NT2/D1 (cell line): ENCODE measurements around the gene MAPK9.

Experiments used
- DNase-seq: peaks from one replicate; pipeline ENCODE4 v3.0.0-alpha.2; 2011; ENCODE audit warnings: low read depth, low spot score
- H3K27me3 ChIP-seq: 2 replicates; pipeline ENCODE4 v1.6.0; 2011; ENCODE audit warnings: mild to moderate bottlenecking; ENCODE audit not compliant: insufficient read length, insufficient read depth
- H3K36me3 ChIP-seq: 2 replicates; pipeline ENCODE4 v1.6.1; 2011; ENCODE audit warnings: mild to moderate bottlenecking, low read length, mixed read lengths; ENCODE audit not compliant: insufficient read depth, insufficient read length
- H3K4me1 ChIP-seq: 2 replicates; pipeline ENCODE4 v1.5.1; 2011; ENCODE audit not compliant: insufficient read depth, insufficient read length
- H3K4me3 ChIP-seq: 2 replicates; pipeline ENCODE4 v1.5.1; 2011; ENCODE audit warnings: low read depth; ENCODE audit not compliant: insufficient read length
- H3K9ac ChIP-seq: 2 replicates; pipeline ENCODE4 v1.6.0; 2011; ENCODE audit warnings: low read depth; ENCODE audit not compliant: insufficient read length
- H3K9me3 ChIP-seq: 2 replicates; pipeline ENCODE4 v1.5.1; 2011; ENCODE audit warnings: mild to moderate bottlenecking, low read length; ENCODE audit not compliant: insufficient read depth
- SUZ12 ChIP-seq: IDR thresholded peaks from 2 replicates; pipeline ENCODE4 v1.6.1; 2011; ENCODE audit not compliant: insufficient read length, insufficient read depth; ENCODE audit errors: extremely low read depth
- YY1 ChIP-seq: IDR thresholded peaks from 2 replicates; pipeline ENCODE4 v1.6.1; 2011; ENCODE audit not compliant: insufficient read length, insufficient read depth
- ZNF274 ChIP-seq: IDR thresholded peaks from 2 replicates; pipeline ENCODE4 v1.6.1; 2011; ENCODE audit warnings: mild to moderate bottlenecking, low read depth, low read length

Gene MAPK9

DNA sequence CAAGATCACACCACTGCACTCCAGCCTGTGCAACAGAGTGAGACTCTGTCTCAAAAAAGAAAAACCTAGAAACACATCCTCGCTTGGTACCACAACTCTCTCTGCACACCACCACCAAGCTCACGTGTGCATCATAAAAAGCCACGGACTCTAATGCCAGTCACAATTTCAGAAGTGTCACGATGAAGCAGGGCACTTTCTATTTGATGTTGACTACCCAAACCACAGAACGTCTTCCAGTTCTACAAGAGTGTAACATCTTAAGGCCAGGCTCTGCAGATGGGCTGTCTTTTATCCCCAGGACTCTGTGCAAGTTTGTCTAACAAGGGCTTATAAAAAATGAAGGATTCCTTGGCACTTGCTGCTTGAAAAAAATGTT, 38.4 kb upstream of the MAPK9 start:
- H3K4me3 ChIP-seq = no peak overlapping the region
- peaks cover 77% of the 10 kb centered on the region for H3K36me3 ChIP-seq
- TF ChIP-seq SUZ12 (no peak), YY1 (no peak), ZNF274 (no peak)
- H3K4me1 ChIP-seq = peaks cover 21% of the 10 kb centered on the region
- no peaks in the 10 kb centered on the region for H3K9me3 ChIP-seq
- no peaks in the 10 kb centered on the region for H3K27me3 ChIP-seq
- no peak overlapping the region for H3K9ac ChIP-seq
- DNase-seq = no peak

- Histone ChIP-seq H3K36me3 (peaks cover 77% of the 10 kb centered on the region), H3K9ac (no peak overlapping the region), H3K4me3 (no peak overlapping the region), H3K4me1 (peaks cover 24% of the 10 kb centered on the region), H3K27me3 (no peaks in the 10 kb centered on the region), H3K9me3 (no peaks in the 10 kb centered on the region)
- TF ChIP-seq YY1 (no peak), SUZ12 (no peak), ZNF274 (no peak)
- no peak for DNase-seq
These were observed 37.9 kb upstream of the MAPK9 start for GRCh38 chr5:180329606-180330269.

DNA sequence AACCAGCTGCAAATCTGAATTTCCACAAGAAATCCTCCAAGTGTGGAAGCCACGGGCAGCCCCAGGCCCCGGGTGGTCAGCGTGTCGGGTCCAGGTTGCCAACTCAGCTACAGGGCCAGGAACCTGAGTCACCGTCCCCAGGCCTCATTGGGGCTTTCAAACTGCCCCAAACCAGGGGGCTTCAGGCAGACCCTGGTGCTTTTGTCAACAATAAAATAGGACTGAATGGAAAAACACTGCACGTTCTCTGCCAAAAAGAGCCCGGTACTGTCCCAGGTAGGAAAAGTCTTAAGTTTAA, 37.2 kb upstream of the MAPK9 start:
- DNase-seq = no peak
- H3K9ac ChIP-seq = no peak overlapping the region
- H3K27me3 ChIP-seq = no peaks in the 10 kb centered on the region
- peaks cover 27% of the 10 kb centered on the region for H3K4me1 ChIP-seq
- peaks cover 76% of the 10 kb centered on the region for H3K36me3 ChIP-seq
- TF ChIP-seq YY1 (no peak), SUZ12 (no peak), ZNF274 (no peak)
- H3K9me3 ChIP-seq = no peaks in the 10 kb centered on the region
- no peak overlapping the region for H3K4me3 ChIP-seq

GRCh38 chr5:180328296-180329137, 36.6 kb upstream of the MAPK9 start:
- DNase-seq = no peak
- no peak overlapping the region for H3K9ac ChIP-seq
- no peak overlapping the region for H3K4me3 ChIP-seq
- H3K36me3 ChIP-seq = peaks cover 76% of the 10 kb centered on the region
- no peaks in the 10 kb centered on the region for H3K9me3 ChIP-seq
- H3K4me1 ChIP-seq = peaks cover 31% of the 10 kb centered on the region
- H3K27me3 ChIP-seq = no peaks in the 10 kb centered on the region
- TF ChIP-seq YY1 (no peak), SUZ12 (no peak), ZNF274 (no peak)

DNA sequence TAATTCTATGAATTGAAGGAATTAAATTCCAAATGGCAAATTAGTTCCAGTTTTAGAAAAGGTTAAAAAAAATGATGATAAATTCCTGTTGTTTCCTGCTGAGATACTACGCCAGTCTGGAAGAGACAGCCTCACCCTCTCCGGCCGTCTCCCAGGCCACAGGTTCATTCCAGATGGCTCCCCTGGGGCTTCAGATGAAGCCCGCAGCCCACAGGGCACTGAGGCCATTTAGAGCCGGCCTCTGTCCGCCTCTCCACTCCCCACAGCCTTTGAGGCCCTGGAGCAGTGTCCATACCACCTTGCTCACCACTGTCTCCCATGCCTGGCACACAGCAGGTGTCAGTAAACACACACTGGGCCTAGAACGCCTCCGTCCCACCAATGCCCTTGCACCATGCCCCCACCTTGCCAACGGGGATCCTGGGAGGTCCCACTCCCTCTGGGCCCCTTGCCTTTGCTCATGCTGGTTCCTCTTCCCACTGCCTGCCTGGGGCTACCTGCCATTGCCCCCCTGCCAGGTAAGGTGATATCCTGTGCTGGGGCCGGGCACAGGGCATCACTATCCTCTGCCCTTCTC, 35.2 kb upstream of the MAPK9 start:
- Histone ChIP-seq H3K4me3 (no peak overlapping the region), H3K27me3 (no peaks in the 10 kb centered on the region), H3K9me3 (no peaks in the 10 kb centered on the region), H3K36me3 (peaks cover 85% of the 10 kb centered on the region), H3K4me1 (peaks cover 31% of the 10 kb centered on the region), H3K9ac (no peak overlapping the region)
- no peak for TF ChIP-seq YY1
- DNase-seq = no peak

DNA sequence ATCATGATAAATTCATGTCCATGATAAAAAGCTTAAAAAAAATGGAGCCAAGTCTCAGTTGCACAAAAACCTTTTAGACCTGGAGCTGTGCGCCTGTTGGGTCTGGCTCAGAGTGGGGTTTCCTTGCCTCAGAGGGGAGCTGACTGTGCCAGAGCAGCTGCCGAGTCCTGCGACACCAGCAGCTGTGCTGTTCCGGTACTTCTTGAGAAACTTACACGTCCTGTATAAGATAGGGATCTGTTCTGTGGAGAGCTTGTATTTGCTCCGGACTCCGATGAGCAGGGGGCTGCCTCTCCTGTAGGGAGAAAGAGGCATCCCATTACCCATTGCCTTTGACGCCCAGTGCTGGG, 32.7 kb upstream of the MAPK9 start:
- no peak for TF ChIP-seq SUZ12
- TF ChIP-seq ZNF274 = no peak
- no peak for TF ChIP-seq YY1
- Histone ChIP-seq H3K36me3 (peaks cover 86% of the 10 kb centered on the region), H3K9ac (no peak overlapping the region), H3K4me3 (no peak overlapping the region), H3K27me3 (no peaks in the 10 kb centered on the region), H3K4me1 (peaks cover 20% of the 10 kb centered on the region), H3K9me3 (no peaks in the 10 kb centered on the region)
- DNase-seq = no peak

- Histone ChIP-seq H3K36me3 (peaks cover 86% of the 10 kb centered on the region), H3K4me1 (peaks cover 20% of the 10 kb centered on the region), H3K4me3 (no peak overlapping the region), H3K27me3 (no peaks in the 10 kb centered on the region), H3K9me3 (no peaks in the 10 kb centered on the region), H3K9ac (no peak overlapping the region)
- TF ChIP-seq ZNF274 (no peak), SUZ12 (no peak), YY1 (no peak)
- no peak for DNase-seq
These were observed 32.2 kb upstream of the MAPK9 start for GRCh38 chr5:180323941-180324600.
